ENCODE data around the gene UGT1A1.
"Not testable (repeated sequence)": the region's sequence is repeated elsewhere in the genome, so short reads cannot be mapped to it uniquely, and the experiment has no call there.

UGT1A1 gene

GRCh38 chr2:233760043-233760442 is at the start of gene UGT1A1:
Gene UGT1A1 (plus strand): TSS chr2:233760270. CDS start chr2:233760288, 18 bp downstream.
- no peak for DNase-seq (ENCODE audit: low spot score)

GRCh38 chr2:233711312-233712008 is 48.6 kb upstream of the UGT1A1 start:
- peak; percentile 28 for DNase-seq (ENCODE audit: low spot score)

GRCh38 chr2:233712611-233713261 is 47.3 kb upstream of the UGT1A1 start, which contains the start of gene UGT1A5:
Gene UGT1A5 (plus strand): TSS chr2:233712907. CDS start chr2:233712992, 85 bp downstream.
- no peak for DNase-seq (ENCODE audit: low spot score)

- no peak for DNase-seq (ENCODE audit: low spot score)
Observed at GRCh38 chr2:233713262-233713615, 46.8 kb upstream of the UGT1A1 start.

GRCh38 chr2:233714121-233714520 is 45.9 kb upstream of the UGT1A1 start:
- no peak for DNase-seq (ENCODE audit: low spot score)

- DNase-seq (ENCODE audit: low spot score), result no peak
Observed at GRCh38 chr2:233718552-233718951, 41.5 kb upstream of the UGT1A1 start, which contains the start of gene UGT1A4. Gene UGT1A4 (plus strand): TSS chr2:233718736. CDS start chr2:233718821, 85 bp downstream.

GRCh38 chr2:233728723-233729301 is 31.3 kb upstream of the UGT1A1 start, which contains the start of gene UGT1A3:
Gene UGT1A3 (plus strand): TSS chr2:233729042. CDS start chr2:233729127, 85 bp downstream.
- no peak for DNase-seq (ENCODE audit: low spot score)

- DNase-seq (ENCODE audit: low spot score), result not testable (repeated sequence)
Observed at GRCh38 chr2:233736868-233737653, 23.0 kb upstream of the UGT1A1 start.

GRCh38 chr2:233740870-233741269 is 19.2 kb upstream of the UGT1A1 start:
- no peak for DNase-seq (ENCODE audit: low spot score)

GRCh38 chr2:233743464-233744259 is 16.4 kb upstream of the UGT1A1 start:
- DNase-seq (ENCODE audit: low spot score), result no peak

GRCh38 chr2:233745073-233745755 is 14.9 kb upstream of the UGT1A1 start:
- DNase-seq (ENCODE audit: low spot score), result no peak

- not testable (repeated sequence) for DNase-seq (ENCODE audit: low spot score)
Observed at GRCh38 chr2:233745838-233746237, 14.2 kb upstream of the UGT1A1 start.

- no peak for DNase-seq (ENCODE audit: low spot score)
Observed at GRCh38 chr2:233746475-233747282, 13.4 kb upstream of the UGT1A1 start.

- no peak for DNase-seq (ENCODE audit: low spot score)
Observed at GRCh38 chr2:233747283-233747544, 12.9 kb upstream of the UGT1A1 start.

GRCh38 chr2:233750689-233751088 is 9.4 kb upstream of the UGT1A1 start:
- not testable (repeated sequence) for DNase-seq (ENCODE audit: low spot score)

- DNase-seq (ENCODE audit: low spot score), result not testable (repeated sequence)
Observed at GRCh38 chr2:233751212-233752009, 8.7 kb upstream of the UGT1A1 start.

GRCh38 chr2:233754872-233755611 is 5.0 kb upstream of the UGT1A1 start:
- DNase-seq (ENCODE audit: low spot score), result no peak

- no peak for DNase-seq (ENCODE audit: low spot score)
Observed at GRCh38 chr2:233756429-233757081, 3.5 kb upstream of the UGT1A1 start.
